NCI-H226 (cell line): ENCODE data around the gene SCUBE1.

Source experiments
- DNase-seq: peaks from one replicate; pipeline ENCODE4 v3.0.0-alpha.2; 2015

Gene SCUBE1

GRCh38 chr22:43187171-43188099, 155.7 kb downstream of the SCUBE1 start:
- DNase-seq = peak; percentile 75

GRCh38 chr22:43186272-43187170, 156.7 kb downstream of the SCUBE1 start, which contains the start of gene TTLL12:
Gene TTLL12 (minus strand): TSS chr22:43187134. CDS start chr22:43187069, 65 bp downstream.
- peak; percentile 6 for DNase-seq

- DNase-seq = no peak
These were observed 157.3 kb downstream of the SCUBE1 start for GRCh38 chr22:43185860-43186261.

- no peak for DNase-seq
These were observed 159.5 kb downstream of the SCUBE1 start for GRCh38 chr22:43183496-43184277.

GRCh38 chr22:43182726-43183125, 160.4 kb downstream of the SCUBE1 start:
- DNase-seq = no peak

GRCh38 chr22:43182118-43182517, 161.1 kb downstream of the SCUBE1 start:
- DNase-seq = no peak

- no peak for DNase-seq
These were observed 161.7 kb downstream of the SCUBE1 start for GRCh38 chr22:43181321-43182076.

GRCh38 chr22:43180670-43181069, 162.5 kb downstream of the SCUBE1 start:
- DNase-seq = no peak

GRCh38 chr22:43179911-43180195, 163.3 kb downstream of the SCUBE1 start:
- DNase-seq = no peak

GRCh38 chr22:43179146-43179910, 163.8 kb downstream of the SCUBE1 start:
- no peak for DNase-seq

GRCh38 chr22:43177479-43177878, 165.7 kb downstream of the SCUBE1 start:
- no peak for DNase-seq

GRCh38 chr22:43176090-43176489, 167.1 kb downstream of the SCUBE1 start:
- DNase-seq = no peak

- no peak for DNase-seq
These were observed 168.1 kb downstream of the SCUBE1 start for GRCh38 chr22:43174941-43175531.

GRCh38 chr22:43173976-43174720, 169.0 kb downstream of the SCUBE1 start:
- no peak for DNase-seq

GRCh38 chr22:43173566-43173965, 169.6 kb downstream of the SCUBE1 start:
- DNase-seq = no peak

- no peak for DNase-seq
These were observed 171.0 kb downstream of the SCUBE1 start for GRCh38 chr22:43172191-43172590.

- no peak for DNase-seq
These were observed 171.6 kb downstream of the SCUBE1 start for GRCh38 chr22:43171607-43172006.

- DNase-seq = no peak
These were observed 172.1 kb downstream of the SCUBE1 start for GRCh38 chr22:43171019-43171491.

- DNase-seq = no peak
These were observed 173.1 kb downstream of the SCUBE1 start for GRCh38 chr22:43170131-43170480.
